Urinary bladder (tissue), 4 donors: ENCODE data around the gene AUH. TPM values are rescaled to one million over a fixed set of nuclear protein-coding genes. Genes with fewer than 3 reads are reported as not detected.
A peak's percentile ranks its signal among the peaks of the same experiment; 100 is the strongest.

Experiments used
- DNase-seq: peaks from one replicate; pipeline ENCODE4 v3.0.0-alpha.2; 2015; ENCODE audit errors: extremely low spot score
- H3K27ac ChIP-seq: one replicate; pipeline ENCODE4 v1.5.1; 2013; ENCODE audit warnings: low read depth, mild to moderate bottlenecking, moderate library complexity
- H3K36me3 ChIP-seq: one replicate; pipeline ENCODE4 v1.6.1; 2013; ENCODE audit warnings: mild to moderate bottlenecking, moderate library complexity; ENCODE audit not compliant: insufficient read depth
- H3K4me1 ChIP-seq: one replicate; pipeline ENCODE4 v1.6.1; 2013; ENCODE audit warnings: mild to moderate bottlenecking, moderate library complexity; ENCODE audit not compliant: insufficient read depth
- H3K4me3 ChIP-seq: one replicate; pipeline ENCODE4 v1.5.1; 2013; ENCODE audit warnings: low read depth, low read length
- WGBS: extraction: QIAGEN DNeasy Blood & Tissue Kit; methylation state at CpG from one replicate; pipeline ENCODE4 v1.1.7; 2013; 5-methylcytosine and 5-hydroxymethylcytosine counted together
- polyA plus RNA-seq: library from polyadenylated mRNA; stranded (reverse); fragments of 200-250 nt; gene quantifications from one replicate; pipeline ENCODE4 v1.2.3, GENCODE V29; 2013
- total RNA-seq: library from RNA; depleted of rRNA; stranded (reverse); fragments of >200 nt; gene quantifications from one replicate; pipeline ENCODE4 v1.2.3, GENCODE V29; 2014
- donor health status: healthy with polysubstance abuse.
- donor health status: healthy.

AUH gene
- total and polyA plus RNA-seq, 2 donors: 14.9 to 34.2 TPM

DNA sequence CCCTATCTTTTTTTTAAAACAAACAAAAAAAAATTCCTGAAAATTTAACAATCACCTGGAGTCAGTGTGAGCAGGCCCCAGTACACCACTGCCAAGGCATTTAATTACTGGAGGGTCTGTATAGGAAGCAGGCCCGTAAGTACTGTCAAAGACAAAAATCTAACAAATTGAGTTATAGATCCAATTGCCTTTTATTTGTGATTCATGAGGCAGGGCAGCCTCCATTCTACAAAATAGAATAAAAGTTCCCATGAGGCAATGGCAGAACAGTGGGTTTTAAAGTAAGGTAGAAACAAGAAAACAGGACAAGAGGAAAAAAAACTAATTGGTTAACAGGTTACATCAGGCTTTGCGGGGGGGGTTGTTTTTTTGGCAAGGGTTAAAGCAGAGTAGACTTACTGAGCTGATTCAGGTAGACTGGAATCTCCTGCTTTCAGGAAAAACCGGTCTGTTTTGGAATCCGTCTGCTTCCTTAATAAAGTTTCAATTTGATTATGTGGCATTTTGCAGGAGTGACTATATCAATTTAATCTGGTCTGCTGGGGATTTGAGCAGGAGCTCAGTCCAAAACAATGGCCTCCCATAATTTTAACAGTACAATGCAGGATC, 48.9 kb downstream of the AUH start:
- WGBS: 82% methylated on average over 4 of the region's 4 CpGs
- Histone ChIP-seq H3K4me1 (no peaks in the 10 kb centered on the region), H3K4me3 (no peak overlapping the region), H3K36me3 (no peaks in the 10 kb centered on the region), H3K27ac (peak overlapping the region; percentile 10)
- peak; percentile 14 for DNase-seq

- Histone ChIP-seq H3K4me1 (no peaks in the 10 kb centered on the region), H3K27ac (no peak overlapping the region), H3K4me3 (no peak overlapping the region), H3K36me3 (no peaks in the 10 kb centered on the region)
- DNase-seq: no peak
- over 99% methylated on average over 2 of the region's 2 CpGs for WGBS
These were observed 51.7 kb downstream of the AUH start for GRCh38 chr9:91310037-91310436.

DNA sequence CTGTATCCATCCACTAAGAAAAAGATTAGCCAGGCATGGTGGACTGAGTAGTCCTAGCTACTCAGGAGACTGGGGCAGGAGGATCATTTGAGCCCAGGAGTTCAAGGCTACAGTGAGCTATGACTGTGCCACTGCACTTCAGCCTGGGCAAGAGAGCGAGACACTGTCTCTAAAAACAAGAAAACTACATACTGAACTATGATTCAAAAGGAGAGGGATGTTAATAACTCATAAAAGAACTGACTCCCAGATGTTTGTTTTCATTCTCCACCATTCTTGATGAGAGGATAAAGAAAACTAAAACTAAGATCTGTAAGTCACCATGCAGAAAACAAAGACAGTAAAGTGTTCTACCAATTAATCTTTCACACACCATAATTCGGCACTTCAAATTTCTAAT, 53.5 kb downstream of the AUH start:
- H3K36me3 ChIP-seq: no peaks in the 10 kb centered on the region
- no peak for DNase-seq
- no peak overlapping the region for H3K4me3 ChIP-seq
- no peaks in the 10 kb centered on the region for H3K4me1 ChIP-seq
- WGBS: 89% methylated on average over 2 of the region's 2 CpGs
- no peak overlapping the region for H3K27ac ChIP-seq

DNA sequence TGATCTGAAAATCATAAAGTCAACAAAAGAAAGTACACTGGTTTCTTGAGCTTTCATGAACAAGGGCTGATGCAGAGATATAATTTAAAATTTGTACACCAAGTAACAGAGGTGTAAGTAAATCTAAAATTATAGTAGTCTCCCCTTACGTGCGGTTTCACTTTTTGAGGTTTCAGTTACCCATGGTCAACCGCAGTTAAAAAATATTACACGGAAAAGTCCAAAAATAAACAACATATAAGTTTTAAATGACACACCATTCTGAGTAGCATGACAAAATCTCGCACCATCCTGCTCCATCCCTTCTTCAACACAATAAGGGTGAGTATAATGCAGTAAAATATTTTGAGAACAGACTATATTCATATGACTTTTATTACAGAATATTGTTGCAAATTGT, 54.4 kb downstream of the AUH start:
- Histone ChIP-seq H3K4me1 (no peaks in the 10 kb centered on the region), H3K36me3 (no peaks in the 10 kb centered on the region), H3K4me3 (no peak overlapping the region), H3K27ac (no peak overlapping the region)
- no peak for DNase-seq
- 97% methylated on average over 5 of the region's 5 CpGs for WGBS

DNA sequence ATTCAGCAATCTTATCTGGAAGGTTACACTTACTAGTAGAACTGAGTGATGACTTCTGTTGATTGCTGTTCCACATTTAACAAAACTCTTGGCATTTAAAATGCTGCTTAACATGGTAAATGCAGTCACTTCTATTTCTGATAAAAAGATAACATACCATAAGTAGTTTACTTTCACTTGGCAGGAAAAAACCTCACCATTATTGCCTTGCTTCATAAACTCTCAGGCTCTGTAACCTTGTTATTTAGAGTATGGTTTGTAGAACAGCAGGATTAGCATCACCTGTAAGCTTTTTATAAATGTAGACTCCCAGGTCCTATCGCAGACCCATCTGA, 55.5 kb downstream of the AUH start:
- H3K4me1 ChIP-seq: no peaks in the 10 kb centered on the region
- H3K36me3 ChIP-seq: no peaks in the 10 kb centered on the region
- no peak for DNase-seq
- WGBS: 94% methylated on average over 1 of the region's 1 CpG
- H3K4me3 ChIP-seq: no peak overlapping the region
- H3K27ac ChIP-seq: no peak overlapping the region

DNA sequence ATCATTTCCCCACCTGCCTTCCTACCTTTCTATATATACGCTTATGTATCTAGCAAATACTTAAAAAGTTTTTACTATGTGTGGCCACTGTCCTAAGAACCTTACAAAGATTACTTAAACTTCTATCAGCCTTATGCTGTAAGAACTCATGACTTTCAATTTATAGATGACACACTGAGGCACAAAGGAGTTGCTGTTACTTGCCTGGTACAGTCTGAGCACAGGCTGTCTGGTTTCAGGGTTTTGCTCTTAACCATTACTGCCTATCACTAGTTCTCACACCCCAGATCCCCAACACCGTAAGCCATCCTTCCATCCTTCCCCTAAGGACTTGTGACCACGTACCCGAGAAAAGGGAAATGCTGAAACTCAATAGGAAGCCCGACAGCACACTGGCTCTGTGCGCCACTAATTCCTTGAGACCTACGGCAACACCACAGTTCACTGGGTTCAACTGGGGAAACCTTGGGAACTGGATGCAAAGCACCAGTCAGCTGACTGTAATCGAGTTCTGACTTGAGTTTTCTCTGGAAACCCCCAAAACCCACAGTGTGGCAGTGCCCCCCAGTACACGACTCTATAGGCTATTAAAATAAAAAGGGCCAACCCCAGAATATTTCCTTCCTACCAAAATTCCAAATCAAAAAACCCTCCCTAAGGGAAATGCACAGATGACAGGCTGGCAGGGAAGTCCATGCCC, 56.0 kb downstream of the AUH start:
- WGBS: 93% methylated on average over 9 of the region's 9 CpGs
- no peak for DNase-seq

DNA sequence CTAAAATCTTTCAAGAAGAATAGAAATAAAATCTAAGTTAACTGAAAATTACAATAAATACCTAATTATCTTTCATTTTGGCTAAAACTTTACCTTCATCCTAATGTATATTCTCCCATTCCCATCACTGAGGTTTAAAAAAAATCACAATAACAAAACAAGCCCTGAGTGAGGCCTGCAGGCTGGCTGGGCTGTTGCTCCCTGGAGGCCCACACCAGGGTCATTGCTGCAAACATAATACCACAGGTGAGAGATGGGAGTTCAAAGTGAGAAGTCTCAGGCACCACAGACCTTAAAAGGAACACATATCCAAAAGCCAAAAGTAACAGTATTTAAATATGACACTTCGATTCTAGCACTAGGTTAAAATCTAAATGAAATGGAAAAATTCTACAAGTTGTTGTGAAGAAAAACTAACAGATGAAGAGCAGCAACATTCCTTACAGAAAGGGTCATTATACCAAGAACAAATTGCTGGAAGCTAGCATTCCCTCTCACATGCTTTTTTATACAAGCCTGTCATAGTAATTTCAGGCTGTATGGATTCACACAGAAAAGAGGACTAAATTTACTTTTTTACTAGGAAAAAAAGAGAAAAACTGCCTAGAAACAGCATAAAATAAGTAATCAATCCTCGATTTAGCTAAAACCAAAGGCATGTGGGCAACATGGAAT, 57.8 kb downstream of the AUH start:
- no peaks in the 10 kb centered on the region for H3K36me3 ChIP-seq
- 88% methylated on average over 2 of the region's 2 CpGs for WGBS
- no peak overlapping the region for H3K4me3 ChIP-seq
- no peaks in the 10 kb centered on the region for H3K4me1 ChIP-seq
- DNase-seq: no peak
- H3K27ac ChIP-seq: no peak overlapping the region

More for the DNA sequence above, 56.0 kb downstream of the AUH start:
- Histone ChIP-seq H3K27ac (no peak overlapping the region), H3K4me1 (no peaks in the 10 kb centered on the region), H3K36me3 (no peaks in the 10 kb centered on the region), H3K4me3 (no peak overlapping the region)

GRCh38 chr9:91302831-91303230, 58.9 kb downstream of the AUH start:
- WGBS: 34% methylated on average over 4 of the region's 4 CpGs
- H3K4me1 ChIP-seq: no peaks in the 10 kb centered on the region
- DNase-seq: no peak
- no peak overlapping the region for H3K4me3 ChIP-seq
- no peak overlapping the region for H3K27ac ChIP-seq
- H3K36me3 ChIP-seq: no peaks in the 10 kb centered on the region

DNA sequence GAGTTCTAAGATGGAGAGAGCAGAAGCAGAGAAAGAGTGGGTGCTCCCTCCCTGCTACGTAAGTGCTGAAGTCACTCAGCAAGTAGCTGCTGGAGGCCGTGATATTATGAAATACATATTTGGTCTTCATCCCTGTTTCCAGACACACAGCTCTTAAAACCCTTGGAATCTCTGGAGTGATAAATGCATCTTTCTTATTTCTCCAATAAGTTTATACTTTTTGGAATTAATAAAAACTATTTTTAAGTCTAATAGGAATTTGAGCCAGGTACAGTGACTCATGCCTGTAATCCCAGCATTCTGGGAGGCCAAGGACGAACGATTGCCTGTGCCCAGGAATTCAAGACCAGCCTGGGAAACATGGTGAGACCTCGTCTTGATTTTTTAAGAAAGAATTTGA, 60.6 kb downstream of the AUH start:
- 40% methylated on average over 5 of the region's 5 CpGs for WGBS
- Histone ChIP-seq H3K4me3 (no peak overlapping the region), H3K4me1 (no peaks in the 10 kb centered on the region), H3K36me3 (no peaks in the 10 kb centered on the region), H3K27ac (no peak overlapping the region)
- no peak for DNase-seq

- H3K4me3 ChIP-seq: no peak overlapping the region
- WGBS: 68% methylated on average over 2 of the region's 2 CpGs
- no peaks in the 10 kb centered on the region for H3K4me1 ChIP-seq
- H3K36me3 ChIP-seq: peaks cover 3% of the 10 kb centered on the region
- H3K27ac ChIP-seq: no peak overlapping the region
- no peak for DNase-seq
These were observed 63.4 kb downstream of the AUH start for GRCh38 chr9:91298311-91298710.

DNA sequence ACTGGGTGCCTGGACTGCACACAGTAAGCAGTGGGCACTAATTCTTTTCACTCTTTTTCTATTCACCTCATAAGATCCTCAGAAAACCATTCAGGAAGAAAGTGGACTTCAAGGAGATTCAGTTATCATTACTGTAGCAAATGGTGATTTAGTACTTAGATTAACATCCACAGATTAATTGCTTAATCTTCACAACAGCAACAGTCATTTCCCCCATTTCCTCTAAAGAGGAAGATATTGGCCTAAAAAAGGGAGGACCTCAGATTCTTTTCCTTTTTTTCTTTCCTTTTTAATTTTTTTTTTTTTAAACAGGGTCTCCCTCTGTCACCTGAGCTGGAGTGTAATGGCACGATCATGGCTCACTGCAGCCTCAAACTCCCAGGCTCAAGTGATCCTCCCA, 64.4 kb downstream of the AUH start:
- 94% methylated on average over 1 of the region's 1 CpG for WGBS
- no peak overlapping the region for H3K27ac ChIP-seq
- H3K36me3 ChIP-seq: peaks cover 3% of the 10 kb centered on the region
- DNase-seq: no peak
- no peaks in the 10 kb centered on the region for H3K4me1 ChIP-seq
- H3K4me3 ChIP-seq: no peak overlapping the region

- H3K27ac ChIP-seq: no peak overlapping the region
- peaks cover 3% of the 10 kb centered on the region for H3K36me3 ChIP-seq
- DNase-seq: no peak
- H3K4me3 ChIP-seq: no peak overlapping the region
- H3K4me1 ChIP-seq: no peaks in the 10 kb centered on the region
These were observed 65.4 kb downstream of the AUH start for GRCh38 chr9:91296354-91296753.

GRCh38 chr9:91295357-91295756, 66.4 kb downstream of the AUH start:
- no peak for DNase-seq
- 88% methylated on average over 2 of the region's 2 CpGs for WGBS
- Histone ChIP-seq H3K36me3 (peaks cover 3% of the 10 kb centered on the region), H3K4me3 (no peak overlapping the region), H3K27ac (no peak overlapping the region), H3K4me1 (no peaks in the 10 kb centered on the region)

- no peak for DNase-seq
- 79% methylated on average over 4 of the region's 4 CpGs for WGBS
- Histone ChIP-seq H3K36me3 (peaks cover 3% of the 10 kb centered on the region), H3K4me1 (no peaks in the 10 kb centered on the region), H3K4me3 (no peak overlapping the region), H3K27ac (no peak overlapping the region)
These were observed 69.9 kb downstream of the AUH start for GRCh38 chr9:91291866-91292265.
